GM21529 (cell line): ENCODE data around the gene LRFN2.

Source experiments
- ATAC-seq: cut with Tn5 transposase; IDR thresholded peaks from one replicate; pipeline ENCODE4 v1.9.1; 2021; ENCODE audit not compliant: unreplicated experiment

LRFN2 gene

GRCh38 chr6:40479706-40480105 is 107.5 kb downstream of the LRFN2 start:
- ATAC-seq, result no peak

DNA sequence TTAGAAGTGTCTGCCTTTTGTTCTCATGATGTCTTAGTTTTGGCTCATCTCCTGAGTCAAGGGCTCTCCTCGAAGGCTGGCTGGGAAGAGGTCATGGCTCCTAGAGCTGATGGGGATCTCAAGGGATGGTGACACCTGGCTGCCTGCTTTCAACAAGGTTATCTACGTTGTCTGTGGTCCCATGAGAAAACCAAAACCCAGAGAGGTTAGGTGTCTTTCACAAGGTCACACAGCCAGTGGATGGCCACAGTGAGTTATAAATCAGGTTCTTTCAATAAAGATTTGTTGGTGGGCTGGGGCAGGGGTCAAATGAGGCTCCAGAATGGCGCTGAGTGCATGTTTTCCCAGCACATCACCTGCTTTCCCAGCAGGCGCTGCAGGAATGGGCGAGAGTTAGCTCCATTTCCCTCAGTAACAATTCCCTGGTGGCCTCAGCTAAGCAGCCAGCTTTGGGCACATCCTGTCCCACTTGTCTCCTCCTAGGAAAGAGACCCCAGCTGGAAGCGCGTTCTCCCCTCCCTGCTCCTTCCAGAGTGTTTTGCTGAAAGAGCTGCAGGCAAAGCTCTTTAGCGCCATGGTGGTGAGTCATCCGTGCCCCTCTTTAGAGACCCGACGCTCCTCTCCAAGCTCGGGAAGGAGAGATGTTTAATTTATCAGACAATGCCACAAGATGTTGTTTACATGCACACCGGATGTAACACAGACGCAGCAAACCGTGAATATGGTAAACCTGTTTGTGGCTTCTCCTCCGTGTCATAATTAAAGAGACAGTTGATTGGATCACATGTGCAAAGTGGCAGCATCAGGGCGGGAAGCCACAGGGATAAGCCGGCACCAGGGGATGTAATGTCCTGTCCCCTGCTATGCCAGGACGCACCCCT is 109.7 kb downstream of the LRFN2 start:
- ATAC-seq, result no peak

DNA sequence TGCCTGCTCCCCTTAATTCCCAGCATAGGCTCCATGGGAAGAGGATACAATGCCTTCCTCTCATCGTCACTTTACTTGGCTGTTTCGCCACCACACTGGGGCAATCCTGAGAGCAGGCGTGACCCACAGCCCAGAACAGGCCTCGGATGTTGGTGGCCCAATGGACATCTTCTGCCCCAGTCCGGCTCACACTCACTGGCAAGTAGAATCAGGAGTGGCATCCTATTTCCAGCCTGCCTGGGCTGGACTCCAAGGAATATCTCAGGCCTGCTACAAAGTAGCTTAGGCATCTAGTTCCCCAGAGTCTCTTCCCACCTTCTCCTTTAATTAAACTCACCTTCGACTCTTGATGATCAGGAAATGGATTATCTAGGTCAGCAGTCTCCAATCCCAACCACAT is 110.5 kb downstream of the LRFN2 start:
- ATAC-seq, result no peak

- ATAC-seq, result no peak
These were observed 112.2 kb downstream of the LRFN2 start for GRCh38 chr6:40474937-40475336.

- ATAC-seq, result no peak
These were observed 114.1 kb downstream of the LRFN2 start for GRCh38 chr6:40473026-40473425.

- ATAC-seq, result no peak
These were observed 114.8 kb downstream of the LRFN2 start for GRCh38 chr6:40472353-40472752.

DNA sequence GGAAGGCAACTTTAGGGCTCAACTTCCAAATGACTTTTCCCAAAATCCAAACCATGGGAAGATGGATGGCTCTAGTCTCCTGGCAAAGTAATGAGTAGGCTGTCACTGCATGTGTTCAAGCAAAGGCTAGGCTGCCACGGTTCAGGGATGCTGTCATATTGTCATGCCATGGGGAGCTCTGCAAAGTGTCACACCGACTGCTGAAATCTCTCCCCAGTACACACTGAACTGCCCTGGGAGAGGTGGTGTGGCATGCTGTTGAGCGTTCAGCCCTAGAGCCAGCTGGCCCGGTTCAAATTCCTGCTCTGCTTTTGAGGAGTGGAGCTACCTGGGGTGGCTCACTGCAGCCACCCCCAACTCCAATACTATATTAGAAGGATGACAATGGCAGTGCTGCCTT is 115.9 kb downstream of the LRFN2 start:
- ATAC-seq, result no peak

- ATAC-seq, result no peak
These were observed 117.8 kb downstream of the LRFN2 start for GRCh38 chr6:40469323-40469722.

- ATAC-seq, result no peak
These were observed 120.1 kb downstream of the LRFN2 start for GRCh38 chr6:40466986-40467539.

GRCh38 chr6:40461643-40462042 is 125.5 kb downstream of the LRFN2 start:
- no peak for ATAC-seq

GRCh38 chr6:40460380-40460779 is 126.8 kb downstream of the LRFN2 start:
- no peak for ATAC-seq

GRCh38 chr6:40457261-40457660 is 129.9 kb downstream of the LRFN2 start:
- ATAC-seq, result no peak

- ATAC-seq, result no peak
These were observed 130.7 kb downstream of the LRFN2 start for GRCh38 chr6:40456390-40457013.

- no peak for ATAC-seq
These were observed 131.3 kb downstream of the LRFN2 start for GRCh38 chr6:40455686-40456389.

DNA sequence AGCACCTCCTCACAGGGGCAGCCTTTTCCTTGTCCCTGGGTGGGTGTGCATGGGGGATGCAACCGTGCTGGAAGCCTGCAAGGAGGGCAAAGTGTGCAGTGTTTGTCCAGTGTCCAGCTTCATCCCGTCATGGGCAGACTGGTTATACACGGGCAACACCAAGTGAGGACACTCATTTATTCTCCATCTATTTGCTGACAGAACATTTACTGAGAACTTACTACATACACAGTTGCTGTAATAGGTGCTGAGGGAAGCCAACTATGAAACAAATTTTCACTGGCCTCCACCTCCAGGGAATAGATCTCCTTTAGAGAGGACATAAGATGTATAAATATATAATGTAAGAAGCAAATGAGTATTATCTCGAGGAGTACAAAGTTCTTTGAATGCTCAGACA is 136.7 kb downstream of the LRFN2 start:
- no peak for ATAC-seq

GRCh38 chr6:40444811-40445210 is 142.4 kb downstream of the LRFN2 start:
- ATAC-seq, result no peak

DNA sequence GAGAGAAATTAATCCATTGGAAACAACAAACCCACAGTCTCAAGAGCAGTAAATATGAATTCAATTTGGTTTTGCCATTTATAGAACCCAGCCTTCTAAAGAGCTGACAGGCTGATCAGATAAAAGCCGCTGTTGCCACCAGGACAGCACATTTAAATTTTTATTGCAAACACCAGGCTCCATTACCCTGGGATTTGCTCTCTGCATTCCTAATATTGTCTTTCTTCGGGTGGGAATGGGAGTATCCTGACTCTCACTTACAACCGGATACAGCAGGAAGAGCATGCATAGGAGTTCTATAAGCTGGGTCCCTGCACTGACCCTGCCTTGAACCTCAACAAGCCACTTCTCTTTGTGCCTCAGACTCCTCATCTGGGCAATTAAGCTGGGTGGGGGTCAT is 142.9 kb downstream of the LRFN2 start:
- ATAC-seq, result no peak

DNA sequence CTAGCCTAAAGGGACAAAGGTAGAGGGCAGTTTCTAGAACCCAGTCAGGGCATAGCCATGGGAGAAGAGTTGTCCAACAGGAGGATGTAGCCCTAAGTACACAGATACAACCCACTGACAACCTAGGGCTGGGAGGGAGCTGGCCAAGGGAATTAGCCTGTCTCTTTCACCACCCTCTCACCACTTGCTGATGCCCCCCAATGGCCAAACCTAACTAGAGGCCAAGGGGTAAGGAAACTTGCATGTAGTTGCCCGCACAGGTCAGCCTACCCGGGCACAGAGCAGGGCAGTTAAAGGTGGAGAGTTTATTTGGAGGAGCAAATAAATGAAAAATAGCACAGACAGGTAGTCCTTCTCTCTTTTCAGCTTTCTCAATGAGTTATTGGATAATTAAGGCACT is 143.3 kb downstream of the LRFN2 start:
- ATAC-seq, result no peak

GRCh38 chr6:40442591-40442990 is 144.6 kb downstream of the LRFN2 start:
- ATAC-seq, result no peak

- no peak for ATAC-seq
These were observed 146.0 kb downstream of the LRFN2 start for GRCh38 chr6:40441150-40441549.

DNA sequence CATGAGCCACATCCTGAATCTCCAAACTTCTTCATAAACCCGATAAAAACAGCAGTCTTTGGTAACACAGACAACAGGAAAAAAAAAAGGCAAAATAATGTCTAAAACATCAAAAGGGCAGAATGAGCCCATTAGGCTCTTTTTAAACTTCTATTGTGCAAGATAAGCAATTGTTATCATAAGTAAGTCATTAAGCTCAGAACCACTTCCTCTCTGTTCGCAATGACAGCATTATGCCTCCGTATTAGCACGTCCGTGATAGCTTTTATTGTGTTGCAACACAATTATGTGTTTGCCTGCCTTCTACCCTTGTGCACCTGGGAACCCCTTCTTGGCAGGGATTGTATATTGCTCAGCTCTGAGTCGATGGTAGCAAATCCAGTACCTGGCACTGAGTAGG is 147.1 kb downstream of the LRFN2 start:
- ATAC-seq, result no peak
